Stomach (tissue), 9 donors: ENCODE results near the gene SLC5A7. TPM values are rescaled to one million over a fixed set of nuclear protein-coding genes. Genes with fewer than 3 reads are reported as not detected.

Experiments
- DNase-seq, 2 donors: peaks; one replicate each; pipeline versions ENCODE4 v3.0.0 to v3.0.0-alpha.2; 2013 to 2019
- H3K27ac ChIP-seq, 5 donors: fragments of 200-600 bp in 4 of 5; sonication (generic) in 4 of 5; one replicate each; pipeline ENCODE4 v1.5.1; 2013 to 2019; ENCODE audit warnings: mild to moderate bottlenecking in 1 of 5, moderate library complexity in 1 of 5
- H3K27me3 ChIP-seq, 3 donors: fragments of 200-600 bp; sonication (generic); one replicate each; pipeline ENCODE4 v1.5.1; 2017 to 2019; ENCODE audit warnings: mixed run types in 1 of 3
- H3K36me3 ChIP-seq, 4 donors: fragments of 200-600 bp; sonication (generic); 1 replicate in 3 of 4; 2 replicates in 1 of 4; pipeline ENCODE4 v1.5.1; 2016 to 2019
- H3K4me1 ChIP-seq, 4 donors: fragments of 200-600 bp; sonication (generic); one replicate each; pipeline ENCODE4 v1.5.1; 2016 to 2019
- H3K4me3 ChIP-seq, 4 donors: fragments of 200-600 bp; sonication (generic) in 3 of 4; one replicate each; pipeline ENCODE4 v1.5.1; 2016 to 2019; ENCODE audit warnings: mild to moderate bottlenecking in 1 of 4
- H3K9me3 ChIP-seq, 4 donors: fragments of 200-600 bp; sonication (generic); one replicate each; pipeline ENCODE4 v1.5.1; 2016 to 2019
- CTCF ChIP-seq, 7 experiments: fragments of 450-650 bp in 4 of 7; fragments of 200-600 bp in 3 of 7; sonication (generic) in 3 of 7; IDR thresholded peaks; one replicate each; pipeline ENCODE4 v1.5.1; 2016 to 2019; ENCODE audit warnings: antibody characterized with exemption in 7 of 7, control low read depth in 2 of 7, mild to moderate bottlenecking in 1 of 7
- EP300 ChIP-seq: sonication (generic); formaldehyde crosslinking; IDR thresholded peaks from one replicate; pipeline ENCODE4 v1.6.1; 2017; ENCODE audit warnings: antibody characterized with exemption
- POLR2A ChIP-seq, 4 donors: fragments of 450-650 bp; IDR thresholded peaks; one replicate each; pipeline ENCODE4 v1.6.1; 2016; ENCODE audit warnings: antibody characterized with exemption in 4 of 4, control low read depth in 2 of 4, mild to moderate bottlenecking in 1 of 4, moderate library complexity in 1 of 4
- POLR2AphosphoS5 ChIP-seq, 3 donors: sonication (generic); formaldehyde crosslinking; IDR thresholded peaks; one replicate each; pipeline ENCODE4 v1.6.1; 2016; ENCODE audit warnings: antibody characterized with exemption in 3 of 3
- WGBS, 5 donors: extraction: QIAGEN DNeasy Blood & Tissue Kit in 3 of 5; methylation state at CpG; one replicate each; pipeline versions ENCODE4 v1.1.5 to v1.1.7; 2013 to 2018; 5-methylcytosine and 5-hydroxymethylcytosine counted together
- intact Hi-C: fragments of 100-400 bp; cut with DNase I; formaldehyde crosslinking; loops from one replicate; pipeline ENCODE4 v1.15.1; 2023; ENCODE audit warnings: low total_unique reads
- polyA plus RNA-seq, 3 donors: library from polyadenylated mRNA; stranded (reverse); fragments of 200-250 nt; gene quantifications; one replicate each; pipeline ENCODE4 v1.2.3, GENCODE V29; 2013
- total RNA-seq, 5 donors: library from RNA; depleted of rRNA; stranded (reverse); fragments of >200 nt; gene quantifications; one replicate each; pipeline versions ENCODE4 v1.1.0 to v1.2.3, GENCODE V29; 2014 to 2016
- donor health status: healthy with polysubstance abuse.
- donor health status: Bipolar disorder and iron deficiency.
- donor health status: healthy.

SLC5A7 gene
- total and polyA plus RNA-seq, 8 donors = 0.18 to 7.0 (median 0.44) TPM; not detected in 4

DNA sequence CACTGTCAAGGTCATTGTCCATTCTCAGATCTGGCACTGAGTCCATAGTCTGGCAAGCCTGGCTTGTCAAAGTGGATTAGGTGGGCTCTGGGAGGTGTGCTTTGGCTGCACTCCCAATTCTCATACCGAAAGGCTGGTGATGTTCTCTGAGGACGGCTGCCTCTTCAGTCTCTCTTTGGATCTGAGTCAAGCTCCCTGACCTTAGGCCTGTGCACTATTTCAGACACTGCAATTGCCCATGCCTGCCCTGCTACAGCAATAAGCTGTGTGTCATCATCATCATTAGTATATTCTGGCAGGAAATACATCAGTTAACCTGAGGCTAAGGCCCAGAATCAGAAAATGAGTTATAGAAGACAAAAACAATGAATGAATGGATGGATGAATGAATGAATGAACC, 1.6 kb upstream of the SLC5A7 start:
- Histone ChIP-seq H3K27ac (no peak overlapping the region), H3K4me3 (no peak overlapping the region), H3K4me1 (peaks cover 0 to 9% (median 8%) of the 10 kb centered on the region in 4 donors), H3K36me3 (no peaks in the 10 kb centered on the region), H3K9me3 (no peaks in the 10 kb centered on the region), H3K27me3 (peaks cover 9 to 33% (median 16%) of the 10 kb centered on the region in 3 donors)
- WGBS, 5 donors = 69 to 100% (median 82%) methylated on average over 2 of the region's 2 CpGs
- intact Hi-C loops = no loop called here
- DNase-seq = peak in 1 of 2 donors; percentile 4
- TF ChIP-seq POLR2A (IDR thresholded peaks at IDR 0.05) = no peak
- no peak for TF ChIP-seq EP300

DNA sequence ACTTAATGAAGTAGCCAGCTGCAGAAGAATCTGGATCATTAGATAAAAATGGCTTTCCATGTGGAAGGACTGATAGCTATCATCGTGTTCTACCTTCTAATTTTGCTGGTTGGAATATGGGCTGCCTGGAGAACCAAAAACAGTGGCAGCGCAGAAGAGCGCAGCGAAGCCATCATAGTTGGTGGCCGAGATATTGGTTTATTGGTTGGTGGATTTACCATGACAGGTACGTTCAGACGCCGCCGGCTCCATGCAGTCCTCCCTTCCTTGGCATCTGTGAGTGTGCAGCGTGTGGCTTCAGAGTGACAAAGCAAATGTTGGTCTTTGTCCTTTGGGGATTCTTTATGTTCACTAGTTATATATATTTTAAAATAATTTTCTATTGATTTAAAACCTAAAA, 1.8 kb downstream of the SLC5A7 start:
- no peak for TF ChIP-seq POLR2A (IDR thresholded peaks at IDR 0.05)
- no peak for TF ChIP-seq EP300
- TF ChIP-seq POLR2AphosphoS5 (IDR thresholded peaks at IDR 0.05) = no peak
- no peak for TF ChIP-seq CTCF (IDR thresholded peaks at IDR 0.05)
- intact Hi-C loops = no loop called here
- peaks cover 9 to 33% (median 16%) of the 10 kb centered on the region in 3 donors for H3K27me3 ChIP-seq
- no peak overlapping the region for H3K4me3 ChIP-seq
- WGBS, 5 donors = 91 to 95% (median 93%) methylated on average over 10 of the region's 10 CpGs
- no peak for DNase-seq
- H3K4me1 ChIP-seq = peaks cover 0 to 9% (median 8%) of the 10 kb centered on the region in 4 donors
- no peaks in the 10 kb centered on the region for H3K36me3 ChIP-seq
- no peak overlapping the region for H3K27ac ChIP-seq
- no peaks in the 10 kb centered on the region for H3K9me3 ChIP-seq

DNA sequence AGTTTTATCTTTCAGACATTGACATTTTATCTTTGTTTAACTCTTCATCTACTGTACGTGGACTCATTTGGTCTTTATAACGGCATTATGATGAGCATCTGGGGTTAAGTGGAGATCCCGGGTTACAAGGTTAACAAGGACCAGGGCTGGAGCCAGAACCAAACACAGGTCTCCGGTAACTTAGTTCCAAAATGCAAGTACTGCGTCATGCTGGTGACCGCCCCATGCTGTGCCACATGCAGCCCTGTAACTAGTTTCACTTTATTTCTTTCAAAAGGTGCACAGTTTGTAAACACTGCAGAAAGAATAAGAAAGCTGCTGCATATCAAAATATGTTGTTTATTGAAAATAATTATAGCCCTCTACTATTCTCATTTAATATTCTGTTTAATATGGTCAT, 3.1 kb downstream of the SLC5A7 start:
- Histone ChIP-seq H3K36me3 (no peaks in the 10 kb centered on the region), H3K27me3 (peaks cover 9 to 33% (median 16%) of the 10 kb centered on the region in 3 donors), H3K4me1 (peaks cover 0 to 9% (median 8%) of the 10 kb centered on the region in 4 donors), H3K27ac (no peak overlapping the region), H3K9me3 (no peaks in the 10 kb centered on the region), H3K4me3 (no peak overlapping the region)
- intact Hi-C loops = no loop called here
- TF ChIP-seq POLR2AphosphoS5 (IDR thresholded peaks at IDR 0.05) = no peak
- no peak for TF ChIP-seq EP300
- no peak for TF ChIP-seq CTCF (IDR thresholded peaks at IDR 0.05)
- no peak for TF ChIP-seq POLR2A (IDR thresholded peaks at IDR 0.05)
- DNase-seq = no peak
- 77 to 87% (median 79%) methylated on average over 6 of the region's 6 CpGs for WGBS, 5 donors

- intact Hi-C loops = no loop called here
- no peaks in the 10 kb centered on the region for H3K9me3 ChIP-seq
- peaks cover 0 to 9% (median 8%) of the 10 kb centered on the region in 4 donors for H3K4me1 ChIP-seq
- DNase-seq = no peak
- TF ChIP-seq CTCF (IDR thresholded peaks at IDR 0.05) = no peak
- TF ChIP-seq POLR2AphosphoS5 (IDR thresholded peaks at IDR 0.05) = no peak
- TF ChIP-seq EP300 = no peak
- no peak for TF ChIP-seq POLR2A (IDR thresholded peaks at IDR 0.05)
- peaks cover 9 to 26% (median 15%) of the 10 kb centered on the region in 3 donors for H3K27me3 ChIP-seq
- H3K27ac ChIP-seq = no peak overlapping the region
- H3K4me3 ChIP-seq = no peak overlapping the region
- no peaks in the 10 kb centered on the region for H3K36me3 ChIP-seq
These were observed 4.4 kb downstream of the SLC5A7 start for GRCh38 chr2:107990718-107991117.

DNA sequence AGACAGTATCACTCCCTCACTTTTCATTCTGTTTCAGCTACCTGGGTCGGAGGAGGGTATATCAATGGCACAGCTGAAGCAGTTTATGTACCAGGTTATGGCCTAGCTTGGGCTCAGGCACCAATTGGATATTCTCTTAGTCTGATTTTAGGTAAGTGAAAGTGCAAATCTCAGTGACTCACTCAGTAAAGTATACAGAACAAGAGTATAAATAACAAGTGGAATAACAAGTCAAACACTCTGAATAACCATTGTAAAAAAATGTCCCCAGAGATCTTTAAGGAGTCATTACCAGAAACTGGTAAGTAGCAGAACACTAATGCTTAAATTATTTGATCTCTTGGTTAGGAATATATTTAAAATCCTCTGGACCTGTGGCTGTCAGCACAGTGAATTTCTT, 5.7 kb downstream of the SLC5A7 start:
- intact Hi-C loops = no loop called here
- H3K4me3 ChIP-seq = no peak overlapping the region
- peaks cover 0 to 12% (median 1%) of the 10 kb centered on the region in 3 donors for H3K27me3 ChIP-seq
- H3K9me3 ChIP-seq = no peaks in the 10 kb centered on the region
- H3K27ac ChIP-seq = no peak overlapping the region
- H3K36me3 ChIP-seq = no peaks in the 10 kb centered on the region
- peak in 1 of 2 donors; percentile 64 for DNase-seq
- WGBS, 5 donors = 30 to 72% (median 50%) methylated on average over 1 of the region's 1 CpG
- TF ChIP-seq EP300 = no peak
- TF ChIP-seq POLR2AphosphoS5 (IDR thresholded peaks at IDR 0.05) = no peak
- TF ChIP-seq CTCF (IDR thresholded peaks at IDR 0.05) = no peak
- no peak for TF ChIP-seq POLR2A (IDR thresholded peaks at IDR 0.05)
- no peaks in the 10 kb centered on the region for H3K4me1 ChIP-seq
